ENCODE data around the gene PHLDA1.

GRCh38 chr12:75976913-75977312, 54.7 kb downstream of the PHLDA1 start:
- TF ChIP-seq CTCF (IDR thresholded peaks at IDR 0.05 in 4 of 5, conservative IDR thresholded peaks at IDR 0.05 in 1 of 5) = no peak
- TF ChIP-seq POLR2A (IDR thresholded peaks at IDR 0.05) = no peak
